NCI-H226 (cell line): Measurements from ENCODE around the gene CABLES1.
"Not testable (repeated sequence)": the region's sequence is repeated elsewhere in the genome, so short reads cannot be mapped to it uniquely, and the experiment has no call there.

Experiments
- DNase-seq: peaks from one replicate; pipeline ENCODE4 v3.0.0-alpha.2; 2015

CABLES1 gene

DNA sequence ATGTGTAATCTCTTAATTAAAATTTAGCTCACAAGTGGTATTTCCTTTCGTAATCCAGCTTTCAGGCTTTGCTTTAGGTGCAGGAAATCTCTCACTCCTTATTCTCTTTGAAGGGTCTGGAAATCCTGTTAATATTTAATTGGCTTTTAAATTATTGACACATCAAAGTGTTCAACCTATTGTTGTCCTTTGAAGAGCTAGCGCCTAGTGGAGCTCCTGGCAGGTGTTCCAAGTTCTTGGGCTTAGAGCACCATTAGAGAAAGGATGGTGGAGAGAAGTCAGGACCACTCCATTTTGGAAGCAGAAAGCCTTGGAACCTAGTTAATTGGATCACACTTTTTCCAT lies 92.4 kb downstream of the CABLES1 start:
- no peak for DNase-seq

DNA sequence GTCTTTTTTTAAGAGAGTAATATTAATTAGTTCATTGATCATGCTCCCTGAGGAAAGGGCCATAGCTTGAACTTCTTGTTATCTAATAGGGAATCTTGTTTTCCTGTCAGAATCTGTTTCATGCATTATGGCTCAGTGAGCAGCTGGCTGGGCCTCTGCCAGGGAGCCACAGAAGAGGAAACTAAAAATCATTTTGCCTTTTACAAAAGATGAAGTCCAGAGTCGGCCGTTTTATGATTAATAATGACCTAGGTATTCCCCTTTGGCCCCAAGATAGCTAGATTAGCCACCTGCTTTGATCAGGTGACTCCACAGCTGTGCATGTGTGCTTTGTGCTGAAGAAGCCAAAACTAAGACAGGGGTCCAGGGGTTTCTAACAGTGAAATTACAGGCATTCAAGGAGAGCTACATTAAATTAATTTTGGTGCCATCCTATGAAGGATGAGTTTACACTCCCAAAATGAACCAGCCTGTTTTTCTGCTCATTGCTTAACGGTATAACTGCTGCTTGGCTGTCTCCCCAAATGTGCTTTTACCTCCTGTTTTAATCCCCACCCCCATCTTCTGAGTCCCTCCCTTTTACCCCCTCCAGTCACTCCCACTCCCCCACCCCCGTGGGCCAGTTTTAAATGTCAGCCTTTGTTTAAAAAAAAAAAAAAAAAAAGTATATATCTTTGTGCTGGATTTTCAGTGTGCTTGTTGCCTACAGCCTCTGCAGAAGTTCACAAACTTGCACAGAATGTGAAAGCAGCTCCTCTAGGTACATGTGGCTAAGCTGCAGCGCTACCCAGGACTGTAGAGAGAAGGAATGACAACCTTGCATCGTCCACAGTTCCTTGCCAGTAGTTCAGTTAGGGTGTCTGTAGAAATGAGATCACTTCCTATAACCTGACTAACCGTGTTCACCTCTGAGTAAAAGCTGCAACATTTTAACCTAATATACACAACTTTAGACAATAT lies 93.1 kb downstream of the CABLES1 start:
- peak; percentile 26 for DNase-seq

DNA sequence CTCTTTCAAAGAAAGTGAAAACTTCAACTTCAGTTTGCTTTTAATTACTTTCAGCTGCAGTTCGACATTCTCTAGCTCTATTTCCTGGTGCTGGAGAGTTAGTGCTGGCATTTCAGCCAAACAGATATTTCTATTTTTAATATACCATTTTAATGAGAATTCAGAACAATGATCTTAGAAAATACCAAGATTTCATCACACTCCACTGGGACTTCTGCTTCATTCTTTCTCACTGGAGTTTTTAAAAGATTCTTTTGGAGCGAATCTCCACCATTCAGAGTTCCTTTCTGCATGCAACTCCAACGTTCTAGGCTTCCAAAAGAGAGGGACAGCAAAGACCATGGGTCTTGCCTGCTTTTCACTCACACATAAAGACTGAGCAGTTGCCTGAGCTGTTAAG lies 94.2 kb downstream of the CABLES1 start:
- DNase-seq, result no peak

DNA sequence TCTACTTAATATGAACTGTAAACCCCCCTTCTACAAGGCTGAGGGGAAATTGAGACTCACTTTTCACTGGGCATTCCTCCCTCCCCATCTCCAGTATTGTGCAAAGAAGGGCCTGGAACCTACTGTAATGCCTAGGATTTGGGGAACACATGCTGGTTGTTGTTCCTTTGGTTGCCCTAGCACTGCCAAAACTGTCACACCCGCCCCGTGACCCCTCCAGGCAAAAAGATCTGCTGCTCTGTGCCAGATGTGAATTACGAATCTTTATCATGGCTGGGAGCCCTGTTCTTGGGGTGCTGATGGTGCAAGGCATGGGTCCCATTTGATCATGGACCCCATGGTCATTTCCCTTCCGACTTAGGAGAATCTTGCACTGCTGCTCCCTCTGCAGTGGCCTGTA lies 95.4 kb downstream of the CABLES1 start:
- DNase-seq, result no peak

DNA sequence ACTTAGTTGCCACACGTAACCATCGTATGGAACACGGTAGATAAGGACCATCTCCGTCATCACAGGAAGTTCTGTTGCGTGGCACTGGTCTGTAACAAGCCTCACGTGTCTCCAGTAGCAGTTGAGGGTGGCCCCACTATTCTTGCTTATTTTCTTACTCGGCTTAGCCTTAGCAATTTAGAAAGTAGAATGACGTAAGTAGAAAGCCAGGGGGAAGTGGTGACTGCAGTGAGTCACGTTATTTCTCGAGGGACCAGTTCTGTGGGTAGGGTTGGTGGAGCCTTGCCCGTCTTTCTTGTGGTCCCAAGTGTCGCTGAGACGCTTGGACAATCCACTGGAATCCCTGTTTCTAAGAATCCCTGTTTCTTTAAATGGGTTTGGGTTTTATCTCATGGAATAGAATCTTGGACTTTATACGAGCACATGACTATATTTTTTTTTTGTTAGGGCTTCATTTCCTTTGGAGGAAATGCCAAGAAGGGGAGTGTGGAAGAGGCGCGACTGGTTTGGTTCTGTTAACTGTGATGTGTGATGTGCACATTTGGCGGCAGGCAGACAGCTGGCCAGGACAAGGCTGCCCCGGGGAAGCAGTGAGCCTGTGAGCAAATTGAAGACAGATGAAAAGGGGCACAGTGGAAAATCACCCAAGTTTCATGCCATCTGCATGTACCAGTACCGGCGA lies 96.2 kb downstream of the CABLES1 start:
- no peak for DNase-seq

DNA sequence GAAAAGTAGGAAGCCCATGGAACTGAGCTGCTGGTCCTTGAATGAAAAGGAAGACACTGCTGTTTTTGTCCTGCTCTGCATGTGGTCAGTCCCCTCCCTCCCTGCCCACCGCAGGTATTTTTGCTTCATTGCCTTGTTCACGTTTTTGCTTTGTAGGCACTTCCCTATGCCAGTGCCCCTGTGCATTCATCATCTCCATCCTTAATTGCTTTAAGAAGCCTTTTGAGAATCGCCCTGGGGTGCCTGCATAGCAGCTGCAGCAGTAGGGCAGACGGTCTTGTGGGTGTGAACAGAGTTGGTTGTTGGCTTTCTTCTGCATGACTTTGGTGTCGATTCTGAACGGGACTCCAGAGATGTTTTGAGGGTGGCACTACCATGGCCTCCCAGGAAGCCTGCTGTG lies 97.0 kb downstream of the CABLES1 start:
- no peak for DNase-seq

GRCh38 chr18:23234619-23235018 lies 99.3 kb downstream of the CABLES1 start:
- no peak for DNase-seq

GRCh38 chr18:23235336-23235735 lies 100.1 kb downstream of the CABLES1 start:
- DNase-seq, result no peak

GRCh38 chr18:23235860-23236259 lies 100.6 kb downstream of the CABLES1 start:
- DNase-seq, result no peak

DNA sequence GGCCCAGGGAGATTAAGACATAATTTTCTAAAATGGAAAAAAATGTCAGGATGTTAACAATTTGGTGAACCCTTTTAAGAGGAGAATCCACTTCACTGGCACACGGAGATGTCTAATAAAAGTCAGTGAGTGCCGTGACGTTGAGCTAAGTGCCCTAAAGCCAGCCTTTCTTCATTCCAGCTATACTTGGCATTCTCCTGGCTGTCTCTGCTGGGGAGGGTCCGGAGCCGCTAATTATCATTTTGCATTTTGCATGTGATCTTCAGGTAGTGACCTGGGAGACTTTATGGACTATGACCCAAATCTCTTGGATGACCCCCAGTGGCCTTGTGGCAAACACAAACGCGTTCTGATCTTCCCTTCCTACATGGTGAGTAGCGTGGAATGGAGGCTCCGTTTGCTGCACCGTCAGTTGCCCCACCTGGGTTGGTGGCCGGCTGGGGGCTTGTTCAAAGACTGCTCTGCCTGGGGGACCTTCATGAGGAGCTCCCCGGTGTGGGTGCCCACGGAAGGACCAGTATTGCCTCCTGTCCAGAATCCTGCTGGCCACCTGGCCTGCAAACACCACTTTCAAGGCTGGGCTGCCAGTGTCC lies 101.7 kb downstream of the CABLES1 start:
- DNase-seq, result no peak

GRCh38 chr18:23237524-23238151 lies 102.4 kb downstream of the CABLES1 start:
- DNase-seq, result no peak

- no peak for DNase-seq
Measured at GRCh38 chr18:23238152-23238531, 102.9 kb downstream of the CABLES1 start.

- peak; percentile 49 for DNase-seq
Measured at GRCh38 chr18:23238651-23239349, 103.5 kb downstream of the CABLES1 start.

GRCh38 chr18:23239350-23239692 lies 104.0 kb downstream of the CABLES1 start:
- DNase-seq, result no peak

DNA sequence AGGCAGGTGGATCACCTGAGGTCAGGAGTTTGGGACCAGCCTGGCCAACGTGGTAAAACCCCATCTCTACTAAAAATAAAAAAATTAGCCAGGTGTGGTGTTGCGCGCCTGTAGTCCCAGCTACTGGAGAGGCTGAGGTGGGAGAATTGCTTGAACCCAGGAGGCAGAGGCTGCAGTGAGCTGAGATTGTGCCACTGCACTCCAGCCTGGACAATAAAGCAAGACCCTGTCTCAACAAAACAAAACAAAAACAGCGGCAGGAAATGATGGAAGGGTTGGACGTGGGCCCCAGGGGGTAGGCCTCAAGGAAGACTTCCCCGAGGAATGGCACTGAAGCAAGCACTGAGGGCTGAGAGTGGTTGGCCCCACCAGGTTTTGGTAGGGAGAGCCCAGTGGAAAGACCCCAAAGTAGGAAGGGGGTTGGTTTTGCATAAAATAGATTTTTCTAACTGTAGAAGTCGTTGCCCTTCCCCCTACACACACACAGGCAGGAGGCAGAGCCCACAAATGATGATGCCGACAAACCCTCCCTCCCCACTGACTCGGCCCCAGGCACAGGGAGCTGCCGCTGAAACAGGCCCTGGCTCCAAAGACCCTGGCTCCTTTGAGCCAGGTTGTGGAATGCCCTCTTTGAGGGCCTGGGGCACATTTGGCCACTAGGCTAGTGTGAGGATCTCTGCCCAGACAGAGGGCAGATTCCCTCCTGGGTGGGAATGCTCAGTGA lies 104.8 kb downstream of the CABLES1 start:
- DNase-seq, result no peak

- DNase-seq, result no peak
Measured at GRCh38 chr18:23240609-23240930, 105.3 kb downstream of the CABLES1 start.

DNA sequence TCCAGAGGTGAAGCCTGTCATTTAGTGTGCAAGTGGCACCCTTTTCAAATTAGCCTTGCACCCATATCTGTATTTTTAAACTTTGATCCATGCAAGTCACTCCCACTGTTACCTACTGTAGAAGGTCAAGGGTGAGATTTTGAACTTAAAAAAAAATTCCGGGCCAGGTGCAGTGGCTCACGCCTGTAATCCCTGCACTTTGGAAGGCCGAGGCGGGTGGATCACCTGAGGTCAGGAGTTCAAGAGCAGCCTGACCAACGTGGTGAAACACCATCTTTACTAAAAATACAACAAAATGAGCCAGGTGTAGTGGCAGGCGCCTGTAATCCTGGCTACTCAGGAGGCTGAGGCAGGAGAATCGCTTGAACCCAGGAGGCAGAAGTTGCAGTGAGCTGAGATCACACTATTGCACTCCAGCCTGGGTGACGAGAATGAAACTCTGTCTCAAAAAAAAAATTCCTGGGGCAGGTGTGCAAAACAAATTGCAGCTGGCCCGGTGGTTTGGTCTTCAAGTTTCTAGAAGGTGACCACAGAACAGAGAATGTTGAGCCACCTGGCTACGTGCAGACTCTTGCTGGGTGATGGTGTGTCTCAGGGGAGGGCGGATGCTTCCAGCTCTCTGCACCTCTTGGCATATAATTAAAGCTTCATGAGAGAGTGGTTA lies 106.7 kb downstream of the CABLES1 start:
- not testable (repeated sequence) for DNase-seq

- DNase-seq, result no peak
Measured at GRCh38 chr18:23243178-23243577, 107.9 kb downstream of the CABLES1 start.

DNA sequence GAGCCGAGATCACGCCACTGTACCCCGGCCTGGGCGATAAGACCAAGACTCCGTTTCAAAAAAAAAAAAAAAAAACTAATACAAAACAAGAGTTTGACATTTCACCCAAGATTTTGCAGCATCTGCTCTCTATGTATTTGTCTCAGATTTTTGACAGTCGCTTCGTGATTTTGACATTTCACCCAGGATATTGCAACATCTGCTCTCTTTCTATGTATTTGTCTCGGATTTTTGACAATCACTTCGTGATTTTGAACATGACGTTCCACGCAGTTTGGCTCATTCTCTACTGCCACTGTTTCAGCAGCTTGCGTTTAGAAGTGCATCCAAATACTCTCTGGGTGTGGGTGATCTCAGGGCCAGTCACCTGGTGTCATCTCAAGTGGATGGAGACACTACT lies 108.5 kb downstream of the CABLES1 start:
- DNase-seq, result no peak

GRCh38 chr18:23244401-23244800 lies 109.1 kb downstream of the CABLES1 start:
- no peak for DNase-seq

DNA sequence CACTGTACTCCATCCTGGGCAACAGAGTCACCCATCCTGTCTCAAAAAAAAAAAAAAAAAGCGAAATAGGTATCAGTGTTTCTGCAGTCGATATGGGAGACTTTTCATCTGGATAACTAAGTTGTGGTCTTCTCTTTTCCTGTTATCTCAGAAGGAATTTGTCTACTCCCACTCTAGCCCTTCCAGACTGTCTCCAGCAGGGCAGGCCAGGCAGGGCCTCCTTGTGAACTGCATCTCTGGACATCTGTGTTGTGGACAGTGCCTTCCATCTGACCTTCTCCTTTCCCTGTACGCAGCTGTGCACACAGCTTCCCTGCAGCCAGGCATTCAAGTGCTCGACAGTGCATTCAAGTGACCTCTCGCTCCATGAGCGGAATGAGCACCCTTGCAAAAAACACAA lies 110.2 kb downstream of the CABLES1 start:
- no peak for DNase-seq

DNA sequence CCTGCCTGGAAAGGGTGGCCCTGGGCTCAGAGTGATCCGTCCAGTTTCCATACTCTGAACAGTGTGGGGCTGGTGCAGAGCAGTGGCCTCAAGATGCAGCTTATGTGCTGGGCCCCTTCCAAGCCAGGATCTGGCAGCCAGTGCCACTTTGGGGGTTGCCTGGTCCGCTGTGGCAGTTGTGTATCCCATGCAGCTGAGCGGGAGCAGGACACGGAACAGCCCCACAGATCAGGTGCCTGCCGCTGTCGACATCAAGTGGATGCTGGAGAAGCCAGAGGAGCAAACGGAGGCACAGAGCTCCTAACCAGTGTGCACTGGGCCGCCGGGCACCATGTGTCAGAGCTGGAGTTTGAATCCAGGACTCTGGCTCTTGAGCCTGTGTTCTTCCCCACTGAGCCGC lies 112.0 kb downstream of the CABLES1 start:
- DNase-seq, result no peak
